T-helper 1 cell treated with Interleukin-12 subunit alpha and Interleukin-12 subunit beta and Interleukin-4 antibody, amounts not matched to agents 30 ng/mL and 1 ng/mL, for 36 hours (primary cell): ENCODE measurements around the gene IP6K2. TPM values are rescaled to one million over a fixed set of nuclear protein-coding genes. Genes with fewer than 3 reads are reported as not detected.

ENCODE experiments used
- intact Hi-C: fragments of 100-400 bp; cut with micrococcal nuclease; formaldehyde crosslinking; loops from one replicate; pipeline ENCODE4 v1.15.1; 2024
- total RNA-seq: library from RNA; stranded (reverse); gene quantifications from 2 replicates; pipeline ENCODE4 v1.2.3, GENCODE V29; 2022

The IP6K2 gene
- total RNA-seq, 1 donor from 2014 or later: 57.3 TPM

- intact Hi-C loops: no loop called here
Observed at GRCh38 chr3:48692551-48692950, 24.5 kb downstream of the IP6K2 start.

- intact Hi-C loops: no loop called here
Observed at GRCh38 chr3:48690846-48691458, 26.1 kb downstream of the IP6K2 start.

- intact Hi-C loops: loop anchor here (10.0 kb wide), 1 partner anchor 385 kb away; the partner anchor contains the start of gene NME6
Observed at GRCh38 chr3:48689384-48689783, 27.6 kb downstream of the IP6K2 start.

- intact Hi-C loops: loop anchor here (10.0 kb wide), 1 partner anchor 384 kb away; the partner anchor contains the start of gene NME6
Observed at GRCh38 chr3:48688737-48689075, 28.3 kb downstream of the IP6K2 start.

GRCh38 chr3:48688032-48688736, 28.8 kb downstream of the IP6K2 start:
- intact Hi-C loops: loop anchor here (10.0 kb wide), 1 partner anchor 383 kb away; the partner anchor contains the start of gene NME6

- intact Hi-C loops: loop anchor here (10.0 kb wide), 1 partner anchor 382 kb away; the partner anchor contains the start of gene NME6
Observed at GRCh38 chr3:48687220-48687678, 29.8 kb downstream of the IP6K2 start.

GRCh38 chr3:48686538-48687219, 30.3 kb downstream of the IP6K2 start:
- intact Hi-C loops: loop anchor here (1.0 to 10.0 kb wide), 4 partner anchors 30 to 382 kb away; partner anchors contain the start of genes NME6 and SLC26A6

GRCh38 chr3:48685603-48686511, 31.2 kb downstream of the IP6K2 start, which contains the start of gene NCKIPSD:
Gene NCKIPSD, minus strand, starts transcription at chr3:48685915. Its CDS starts 108 bp downstream, at chr3:48685807.
- intact Hi-C loops: loop anchor here (1.0 to 10.0 kb wide), 11 partner anchors 22 to 408 kb away; partner anchors contain the start of genes IP6K2, NME6, PRKAR2A and QRICH1

GRCh38 chr3:48685293-48685602, 31.8 kb downstream of the IP6K2 start:
- intact Hi-C loops: loop anchor here (1.0 to 10.0 kb wide), 8 partner anchors 21 to 409 kb away; partner anchors contain the start of genes IP6K2, NME6, PRKAR2A and QRICH1

- intact Hi-C loops: loop anchor here (1.0 to 10.0 kb wide), 8 partner anchors 20 to 410 kb away; partner anchors contain the start of genes IP6K2, NME6, PRKAR2A and QRICH1
Observed at GRCh38 chr3:48684480-48685143, 32.4 kb downstream of the IP6K2 start.

- intact Hi-C loops: loop anchor here (2.0 to 10.0 kb wide), 2 partner anchors 57 to 379 kb away; partner anchors contain the start of gene NME6
Observed at GRCh38 chr3:48684054-48684349, 33.0 kb downstream of the IP6K2 start.

- intact Hi-C loops: loop anchor here (10.0 kb wide), 1 partner anchor 378 kb away; the partner anchor contains the start of gene NME6
Observed at GRCh38 chr3:48682786-48683185, 34.2 kb downstream of the IP6K2 start.

GRCh38 chr3:48681974-48682610, 34.9 kb downstream of the IP6K2 start:
- intact Hi-C loops: loop anchor here (10.0 kb wide), 1 partner anchor 377 kb away; the partner anchor contains the start of gene NME6

- intact Hi-C loops: loop anchor here (10.0 kb wide), 1 partner anchor 377 kb away; the partner anchor contains the start of gene NME6
Observed at GRCh38 chr3:48681541-48681880, 35.5 kb downstream of the IP6K2 start.

GRCh38 chr3:48680811-48681540, 36.0 kb downstream of the IP6K2 start:
- intact Hi-C loops: loop anchor here (10.0 kb wide), 1 partner anchor 376 kb away; the partner anchor contains the start of gene NME6

GRCh38 chr3:48679411-48680391, 37.3 kb downstream of the IP6K2 start:
- intact Hi-C loops: loop anchor here (10.0 kb wide), 1 partner anchor 375 kb away; the partner anchor contains the start of gene NME6
